ENCODE results near the gene CRAT. TPM values are rescaled to one million over a fixed set of nuclear protein-coding genes. Genes with fewer than 3 reads are reported as not detected.

Gene CRAT
- total RNA-seq, 1 experiment from 2014 or later = 16.3 TPM

DNA sequence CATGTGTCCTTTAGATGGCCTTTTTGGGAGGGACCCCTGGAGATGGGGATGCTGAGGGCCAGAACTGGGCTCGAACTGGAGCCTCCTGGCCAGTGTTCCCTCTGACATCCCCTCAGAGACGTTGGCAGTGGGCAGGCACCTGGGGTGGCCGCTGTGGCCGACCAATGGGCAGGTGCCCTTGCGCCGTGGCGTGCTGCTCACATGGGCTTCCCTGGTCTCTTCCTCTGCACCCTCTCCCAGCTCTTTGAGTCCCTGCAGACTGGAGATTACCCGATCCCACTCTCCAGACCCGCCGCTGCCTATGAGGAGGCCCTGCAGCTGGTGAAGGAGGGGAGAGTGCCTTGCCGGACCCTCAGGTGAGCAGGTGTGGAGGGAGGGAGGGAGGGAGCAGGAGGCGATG is 49.6 kb downstream of the CRAT start:
- Histone ChIP-seq H3K4me3 (no peak overlapping the region), H3K27me3 (no peaks in the 10 kb centered on the region), H3K36me3 (no peaks in the 10 kb centered on the region), H3K9me3 (no peaks in the 10 kb centered on the region)
- no peak for DNase-seq

DNA sequence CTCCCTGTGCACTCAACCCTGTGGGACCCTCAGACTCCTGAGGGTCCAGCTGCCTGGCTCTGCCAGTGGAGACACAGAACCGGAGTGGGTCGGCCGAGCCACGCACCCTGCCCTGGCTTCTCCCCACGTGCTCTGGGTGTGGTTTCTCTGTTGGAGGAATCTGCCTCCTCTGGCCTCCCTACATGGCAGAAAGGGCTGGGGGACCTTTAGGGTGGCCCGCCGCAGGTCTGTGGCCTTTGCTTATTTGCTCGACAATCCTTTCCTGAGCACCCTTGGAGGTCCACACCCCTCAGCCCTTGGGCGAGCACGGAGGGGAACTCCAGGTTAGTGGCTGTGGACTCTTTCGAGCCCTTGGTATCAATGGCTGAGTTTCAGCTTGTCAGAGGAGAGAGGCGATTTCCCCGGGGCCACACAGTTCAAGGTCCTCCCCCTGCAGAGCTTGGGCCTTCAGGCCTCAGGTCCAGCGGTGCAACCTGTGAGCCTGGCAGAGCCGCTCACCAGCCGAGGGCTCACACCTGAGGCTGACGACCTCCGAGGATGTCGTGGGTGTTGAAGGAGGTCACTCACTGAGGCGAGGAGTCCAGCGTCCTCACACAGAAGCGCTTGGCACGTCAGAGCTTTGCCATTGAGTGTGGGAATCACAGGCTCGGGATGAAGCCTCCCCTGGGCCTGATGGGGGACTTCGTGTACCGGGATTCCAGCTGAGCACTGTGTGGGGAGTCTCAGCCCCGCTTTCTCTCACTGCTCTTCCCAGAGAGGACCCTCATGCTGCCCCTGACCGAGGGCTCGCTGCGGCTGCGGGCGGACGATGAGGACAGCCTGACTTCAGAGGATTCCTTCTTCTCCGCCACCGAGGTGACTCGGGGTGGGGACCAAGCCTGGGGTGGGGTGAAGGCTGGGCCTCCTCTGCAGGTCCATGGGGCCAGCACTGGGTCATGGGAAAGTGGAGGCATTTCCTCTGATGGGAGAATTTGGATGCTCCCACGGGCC is 50.5 kb downstream of the CRAT start:
- no peak for DNase-seq
- Histone ChIP-seq H3K9me3 (no peaks in the 10 kb centered on the region), H3K36me3 (no peaks in the 10 kb centered on the region), H3K27me3 (no peaks in the 10 kb centered on the region), H3K4me3 (no peak overlapping the region)

DNA sequence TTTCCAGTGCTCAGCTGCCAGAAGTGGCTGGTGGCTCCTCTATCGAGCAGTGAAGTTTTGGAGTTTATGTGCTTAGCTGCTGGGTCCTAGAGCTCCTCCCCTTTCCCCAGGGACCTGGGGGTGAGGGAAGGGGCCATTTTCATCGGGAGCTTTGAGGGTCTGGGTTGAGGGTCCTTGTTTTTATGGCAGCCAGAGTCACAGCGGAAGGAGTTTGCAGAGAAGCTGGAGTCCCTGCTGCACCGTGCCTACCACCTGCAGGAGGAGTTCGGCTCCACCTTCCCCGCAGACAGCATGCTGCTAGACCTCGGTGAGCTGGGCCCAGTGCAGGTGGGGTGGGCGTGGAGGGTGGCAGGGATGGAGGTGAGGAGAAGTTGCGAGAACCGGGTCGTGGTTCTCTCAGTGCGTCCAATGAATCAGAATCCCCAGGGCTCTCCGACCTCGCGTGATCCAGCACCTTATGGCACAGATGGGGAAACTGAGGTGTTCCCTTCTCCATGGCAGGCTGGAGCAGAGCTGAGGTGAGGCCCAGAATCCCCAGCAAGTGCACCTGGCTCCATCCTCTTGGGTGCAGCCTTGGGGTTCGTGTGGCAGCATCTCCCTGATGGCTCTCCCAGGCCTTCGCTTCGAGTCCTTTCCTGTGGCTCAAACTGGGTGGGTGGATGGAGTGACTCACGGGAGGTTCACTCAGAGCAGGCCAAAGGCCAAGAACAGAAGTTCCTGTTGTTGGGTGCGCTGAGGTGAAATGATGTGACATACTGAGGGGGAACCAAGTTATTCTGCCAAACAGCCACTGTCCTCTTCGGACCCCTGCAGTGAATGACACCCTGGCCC is 51.4 kb downstream of the CRAT start:
- Histone ChIP-seq H3K4me3 (no peak overlapping the region), H3K27me3 (no peaks in the 10 kb centered on the region), H3K9me3 (no peaks in the 10 kb centered on the region), H3K36me3 (no peaks in the 10 kb centered on the region)
- peak; percentile 65 for DNase-seq

DNA sequence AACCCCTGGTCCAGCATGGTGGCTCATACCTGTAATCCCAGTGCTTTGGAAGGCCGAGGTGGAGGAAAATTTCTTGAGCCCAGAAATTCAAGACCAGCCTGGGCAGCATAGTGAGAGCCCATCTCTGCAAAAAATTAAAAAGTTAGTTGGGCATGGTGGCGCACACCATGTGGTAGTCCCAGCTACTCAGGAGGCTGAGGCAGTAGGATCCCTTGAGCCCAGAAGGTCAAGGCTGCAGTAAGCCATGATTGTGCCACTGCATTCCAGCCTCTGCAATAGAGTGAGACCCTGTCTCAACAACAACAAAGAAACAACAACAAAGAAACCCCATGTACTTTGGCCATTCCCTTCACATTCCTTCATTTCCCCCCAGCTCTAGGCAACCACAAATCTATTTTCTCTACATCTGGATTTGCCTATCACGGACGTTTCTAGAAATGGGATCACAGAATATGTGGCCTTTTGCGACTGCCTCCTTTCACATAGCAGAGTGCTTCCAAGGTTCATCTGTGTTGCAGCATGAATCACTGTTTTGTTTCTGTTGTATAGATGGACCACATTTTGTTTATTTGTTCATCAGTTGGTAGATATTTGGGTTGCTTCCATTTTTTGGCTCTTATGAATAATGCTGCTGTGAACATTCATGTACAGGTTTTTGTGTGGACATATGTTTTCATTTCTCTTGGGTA is 56.3 kb downstream of the CRAT start:
- DNase-seq = no peak
- H3K27me3 ChIP-seq = no peaks in the 10 kb centered on the region
- H3K4me3 ChIP-seq = no peak overlapping the region
- no peaks in the 10 kb centered on the region; the same call in 1 of the 2 replicates for H3K36me3 ChIP-seq
- no peaks in the 10 kb centered on the region for H3K9me3 ChIP-seq

DNA sequence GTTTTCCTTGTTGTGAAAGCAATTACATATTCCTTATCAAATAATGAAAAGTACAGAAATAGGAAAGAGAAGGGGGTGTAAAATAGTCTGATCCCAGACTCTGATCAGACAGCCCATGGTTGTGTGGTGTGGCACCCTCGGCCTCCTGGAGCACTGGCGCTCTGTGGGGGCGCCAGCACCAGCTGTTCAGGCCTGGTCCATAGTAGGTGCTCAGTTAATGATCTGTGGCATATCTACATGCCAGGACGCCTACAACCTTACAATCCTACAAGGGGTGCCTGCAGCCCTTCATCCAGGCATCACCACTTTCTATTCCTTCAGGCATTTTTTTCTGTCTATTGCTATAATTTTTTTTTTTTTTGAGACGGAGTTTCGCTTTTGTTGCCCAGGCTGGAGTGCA is 57.6 kb downstream of the CRAT start:
- Histone ChIP-seq H3K36me3 (no peaks in the 10 kb centered on the region; the same call in 1 of the 2 replicates), H3K27me3 (no peaks in the 10 kb centered on the region), H3K4me3 (no peak overlapping the region), H3K9me3 (no peaks in the 10 kb centered on the region)
- no peak for DNase-seq

DNA sequence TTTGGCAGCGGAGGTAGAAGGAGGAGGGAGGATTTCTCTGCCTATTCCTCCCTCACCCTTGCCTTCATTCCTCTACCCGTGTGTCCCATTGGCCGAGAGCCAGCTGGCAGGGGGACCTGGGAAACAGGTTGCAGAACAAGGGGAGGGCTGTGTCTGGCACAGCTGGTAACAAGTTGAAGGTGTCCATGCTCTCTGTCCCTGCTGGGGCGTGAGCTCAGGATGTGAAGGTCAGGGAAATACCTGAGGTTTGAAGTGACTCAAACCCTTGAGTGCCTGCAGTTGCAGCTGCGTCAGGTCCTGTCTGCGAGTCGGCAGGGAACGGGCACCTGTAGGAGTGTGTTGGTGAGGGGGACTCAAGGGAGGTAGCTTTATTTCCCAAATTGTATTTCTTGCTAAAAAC is 58.0 kb downstream of the CRAT start:
- DNase-seq = no peak
- Histone ChIP-seq H3K4me3 (no peak overlapping the region), H3K36me3 (no peaks in the 10 kb centered on the region; the same call in 1 of the 2 replicates)

More for the DNA sequence above, 58.0 kb downstream of the CRAT start:
- H3K9me3 ChIP-seq = no peaks in the 10 kb centered on the region
- no peaks in the 10 kb centered on the region for H3K27me3 ChIP-seq

Other genes starting within 250 kb of the CRAT start
- gene KYAT1, start 228.8 kb downstream of the CRAT start, total RNA-seq (2014; rRNA removed; shearing (Covaris generic); ENCODE audit: low replicate concordance) = 9.6 and 17.8 TPM in 2 replicates
- gene LRRC8A, start 228.7 kb downstream of the CRAT start, total RNA-seq (2014; rRNA removed; shearing (Covaris generic); ENCODE audit: low replicate concordance) = 13.8 and 19.1 TPM in 2 replicates
- gene PHYHD1, start 189.8 kb downstream of the CRAT start, total RNA-seq (2014; rRNA removed; shearing (Covaris generic); ENCODE audit: low replicate concordance) = not detected in 2 replicates
- gene DOLK, start 163.2 kb downstream of the CRAT start, total RNA-seq (2014; rRNA removed; shearing (Covaris generic); ENCODE audit: low replicate concordance) = 16.9 and 29.7 TPM in 2 replicates
- gene NUP188, start 163.1 kb downstream of the CRAT start, total RNA-seq (2014; rRNA removed; shearing (Covaris generic); ENCODE audit: low replicate concordance) = 14.5 and 22.4 TPM in 2 replicates
- gene SH3GLB2, start 82.5 kb downstream of the CRAT start, total RNA-seq (2014; rRNA removed; shearing (Covaris generic); ENCODE audit: low replicate concordance) = 36.7 and 42.7 TPM in 2 replicates
- gene MIGA2, start 74.2 kb downstream of the CRAT start, total RNA-seq (2014; rRNA removed; shearing (Covaris generic); ENCODE audit: low replicate concordance) = 16.5 and 19.3 TPM in 2 replicates
- 18.4 and 24.9 TPM in 2 replicates for gene DOLPP1, start 29.7 kb downstream of the CRAT start, total RNA-seq (2014; rRNA removed; shearing (Covaris generic); ENCODE audit: low replicate concordance)
- gene PTPA, start 622 bp upstream of the CRAT start, total RNA-seq (2014; rRNA removed; shearing (Covaris generic); ENCODE audit: low replicate concordance) = 76.3 and 127 TPM in 2 replicates
- 15.7 and 21.7 TPM in 2 replicates for gene IER5L, start 67.5 kb upstream of the CRAT start, total RNA-seq (2014; rRNA removed; shearing (Covaris generic); ENCODE audit: low replicate concordance)